Neural crest cell (in vitro differentiated cells): ENCODE results near the gene ACVR2A. TPM values are rescaled to one million over a fixed set of nuclear protein-coding genes. Genes with fewer than 3 reads are reported as not detected.

Source experiments
- DNase-seq: peaks from one replicate; pipeline ENCODE4 v3.0.0; 2021; ENCODE audit warnings: low read depth, mixed read lengths, low spot score
- H3K27ac Mint-ChIP-seq: one replicate; pipeline ENCODE4 v1.8.0; 2021; ENCODE audit warnings: mild to moderate bottlenecking, mixed read lengths; ENCODE audit not compliant: unreplicated experiment
- H3K27me3 Mint-ChIP-seq: 2 replicates; pipeline ENCODE4 v1.8.0; 2021; ENCODE audit warnings: low read depth, mild to moderate bottlenecking, mixed read lengths
- H3K36me3 Mint-ChIP-seq: 2 replicates; pipeline ENCODE4 v1.8.0; 2021; ENCODE audit warnings: low read depth, mild to moderate bottlenecking, mixed read lengths
- H3K4me1 Mint-ChIP-seq: 2 replicates; pipeline ENCODE4 v1.8.0; 2021; ENCODE audit warnings: mixed read lengths
- H3K4me3 Mint-ChIP-seq: one replicate; pipeline ENCODE4 v1.8.0; 2021; ENCODE audit warnings: mild to moderate bottlenecking, mixed read lengths
- H3K9me3 Mint-ChIP-seq: 2 replicates; pipeline ENCODE4 v1.8.0; 2021; ENCODE audit warnings: mixed read lengths
- total RNA-seq: library from RNA; stranded (reverse); gene quantifications from 2 replicates; pipeline ENCODE4 v1.2.1, GENCODE V29; 2021
- TF ChIP-seq, protein P1 (sequence below): fragments of 200-600 bp; sonication (generic); conservative IDR thresholded peaks from 2 replicates; pipeline ENCODE4 v1.5.0; 2021; ENCODE audit warnings: antibody characterized with exemption, mild to moderate bottlenecking

Gene ACVR2A
- total RNA-seq, 1 donor from 2014 or later = 26.8 TPM

DNA sequence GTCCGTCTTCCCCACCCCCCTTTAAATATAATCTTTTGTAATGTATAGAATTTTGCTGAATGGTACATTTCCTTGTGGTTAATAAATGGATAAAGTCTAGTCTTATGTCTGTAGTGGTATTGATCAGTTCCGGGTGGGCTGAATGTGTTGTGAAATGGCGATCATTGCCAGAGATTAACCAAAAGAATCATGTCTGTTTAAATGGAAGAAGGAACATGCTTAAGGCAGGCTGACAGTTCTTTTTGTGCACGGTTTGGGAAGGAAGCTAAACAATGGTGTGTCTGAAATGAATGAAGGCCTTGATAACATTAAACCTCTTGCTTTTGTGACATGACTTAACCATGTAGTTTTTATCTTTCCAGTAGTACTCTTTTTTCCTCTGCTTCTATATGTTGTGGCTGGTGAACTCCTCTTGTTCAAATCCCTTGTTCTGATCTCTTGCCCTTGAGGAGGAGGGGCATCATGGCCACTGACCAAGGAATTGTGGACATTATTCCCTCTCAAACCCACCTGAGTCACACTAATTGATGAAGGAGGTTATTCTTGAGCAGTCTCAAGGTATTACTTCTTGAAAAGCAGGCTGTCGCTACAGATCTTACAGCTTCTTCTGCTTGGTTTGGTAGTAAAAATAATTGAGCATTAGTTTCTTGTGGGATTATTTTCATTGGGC lies 1.7 kb downstream of the ACVR2A start:
- DNase-seq = no peak
- TF ChIP-seq, protein P1, sequence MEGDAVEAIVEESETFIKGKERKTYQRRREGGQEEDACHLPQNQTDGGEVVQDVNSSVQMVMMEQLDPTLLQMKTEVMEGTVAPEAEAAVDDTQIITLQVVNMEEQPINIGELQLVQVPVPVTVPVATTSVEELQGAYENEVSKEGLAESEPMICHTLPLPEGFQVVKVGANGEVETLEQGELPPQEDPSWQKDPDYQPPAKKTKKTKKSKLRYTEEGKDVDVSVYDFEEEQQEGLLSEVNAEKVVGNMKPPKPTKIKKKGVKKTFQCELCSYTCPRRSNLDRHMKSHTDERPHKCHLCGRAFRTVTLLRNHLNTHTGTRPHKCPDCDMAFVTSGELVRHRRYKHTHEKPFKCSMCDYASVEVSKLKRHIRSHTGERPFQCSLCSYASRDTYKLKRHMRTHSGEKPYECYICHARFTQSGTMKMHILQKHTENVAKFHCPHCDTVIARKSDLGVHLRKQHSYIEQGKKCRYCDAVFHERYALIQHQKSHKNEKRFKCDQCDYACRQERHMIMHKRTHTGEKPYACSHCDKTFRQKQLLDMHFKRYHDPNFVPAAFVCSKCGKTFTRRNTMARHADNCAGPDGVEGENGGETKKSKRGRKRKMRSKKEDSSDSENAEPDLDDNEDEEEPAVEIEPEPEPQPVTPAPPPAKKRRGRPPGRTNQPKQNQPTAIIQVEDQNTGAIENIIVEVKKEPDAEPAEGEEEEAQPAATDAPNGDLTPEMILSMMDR = no peak
- Mint-ChIP-seq H3K27ac (no peak overlapping the region), H3K27me3 (no peaks in the 10 kb centered on the region), H3K9me3 (no peaks in the 10 kb centered on the region), H3K4me3 (peak overlapping the region; percentile 89), H3K36me3 (no peaks in the 10 kb centered on the region), H3K4me1 (peaks cover 43% of the 10 kb centered on the region)

DNA sequence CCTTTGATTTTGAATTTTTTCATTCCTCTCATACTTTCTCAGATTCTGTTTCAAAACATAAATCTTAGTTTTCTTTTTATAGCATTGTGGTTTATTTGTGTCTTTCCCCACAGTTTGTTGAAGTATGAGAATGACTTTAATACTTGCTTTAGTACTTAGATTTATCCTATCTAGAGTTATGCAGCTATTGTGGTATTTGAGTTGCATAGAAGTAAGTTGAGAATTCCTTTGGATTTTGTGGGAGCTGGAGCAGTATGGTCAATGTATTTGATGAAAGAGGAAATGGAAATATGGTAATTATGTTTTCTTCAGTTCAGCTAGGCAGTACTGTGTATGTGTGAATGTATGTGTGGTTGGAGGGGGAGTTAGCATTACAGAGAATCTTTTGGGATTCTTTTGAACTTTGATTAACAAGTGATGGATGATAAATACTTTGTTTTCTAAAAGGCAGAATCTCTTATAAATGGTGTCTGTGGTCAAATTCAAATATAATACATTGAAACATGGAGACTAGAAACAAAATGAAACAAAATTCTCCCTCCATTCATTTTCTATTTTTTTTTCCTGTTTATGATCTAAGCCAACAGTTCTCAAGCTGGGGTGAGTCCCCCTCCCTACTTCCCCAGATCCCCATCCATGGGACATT lies 3.0 kb downstream of the ACVR2A start:
- no peaks in the 10 kb centered on the region for H3K9me3 Mint-ChIP-seq
- peak overlapping the region; percentile 60 for H3K4me3 Mint-ChIP-seq
- no peak overlapping the region for H3K27ac Mint-ChIP-seq
- no peak for DNase-seq
- TF ChIP-seq, protein P1 = no peak
- no peaks in the 10 kb centered on the region for H3K27me3 Mint-ChIP-seq
- peaks cover 2% of the 10 kb centered on the region for H3K36me3 Mint-ChIP-seq
- H3K4me1 Mint-ChIP-seq = peaks cover 38% of the 10 kb centered on the region

DNA sequence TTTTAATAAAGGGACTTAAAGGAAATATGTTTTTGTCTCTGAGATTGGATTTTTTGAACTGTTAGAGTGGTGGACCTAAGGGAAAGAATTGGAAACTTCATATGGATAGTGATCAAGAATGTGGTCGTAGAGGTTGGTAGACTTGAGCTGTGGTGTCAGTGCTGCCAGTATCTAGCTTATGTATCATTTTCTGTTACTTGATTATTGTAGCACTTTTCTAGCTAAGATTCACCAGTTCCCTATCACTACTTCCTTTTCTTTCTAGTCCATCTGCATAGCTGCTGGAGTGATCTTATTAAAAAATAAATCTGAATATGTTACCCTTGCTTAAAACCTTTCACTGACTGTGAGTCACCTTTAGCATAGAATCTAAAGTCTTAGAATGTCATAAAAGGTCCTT lies 6.0 kb downstream of the ACVR2A start:
- DNase-seq = no peak
- H3K9me3 Mint-ChIP-seq = no peaks in the 10 kb centered on the region
- H3K27ac Mint-ChIP-seq = no peak overlapping the region
- peaks cover 2% of the 10 kb centered on the region for H3K36me3 Mint-ChIP-seq
- H3K4me1 Mint-ChIP-seq = peaks cover 34% of the 10 kb centered on the region
- H3K4me3 Mint-ChIP-seq = no peak overlapping the region
- TF ChIP-seq, protein P1 = no peak
- H3K27me3 Mint-ChIP-seq = no peaks in the 10 kb centered on the region

DNA sequence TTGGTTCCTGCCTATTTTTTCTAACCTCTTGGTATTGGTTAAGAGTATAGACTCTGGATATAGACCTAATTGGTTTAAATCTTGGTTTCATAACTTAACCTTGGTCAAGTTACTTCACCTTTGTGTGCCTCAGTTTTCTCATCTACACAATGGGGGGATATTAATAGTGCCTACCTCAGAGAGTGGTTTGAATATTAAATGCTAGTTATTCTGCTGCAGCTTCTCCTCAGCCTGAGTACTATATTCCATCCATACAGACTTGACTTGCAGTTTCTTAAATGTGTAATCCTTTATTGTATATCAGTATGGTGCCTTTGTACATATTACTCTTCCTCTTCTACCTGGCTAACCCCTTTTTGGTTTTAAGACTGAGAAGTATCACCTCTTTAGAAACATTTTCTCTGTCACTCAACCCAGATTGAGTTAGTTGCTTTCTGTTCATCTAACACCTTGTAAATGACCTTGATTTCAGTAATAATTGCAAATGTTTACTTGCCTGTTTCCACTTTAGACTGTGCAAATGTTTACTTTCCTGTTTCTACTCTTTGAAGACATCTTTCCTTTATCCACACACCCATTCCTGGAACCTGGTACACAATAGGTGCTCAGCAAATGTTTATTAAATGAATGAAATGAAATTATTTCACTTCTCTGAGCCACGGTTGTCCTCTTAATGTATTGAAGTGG lies 6.6 kb downstream of the ACVR2A start:
- peaks cover 2% of the 10 kb centered on the region for H3K36me3 Mint-ChIP-seq
- H3K4me1 Mint-ChIP-seq = peaks cover 31% of the 10 kb centered on the region
- TF ChIP-seq, protein P1 = no peak

DNA sequence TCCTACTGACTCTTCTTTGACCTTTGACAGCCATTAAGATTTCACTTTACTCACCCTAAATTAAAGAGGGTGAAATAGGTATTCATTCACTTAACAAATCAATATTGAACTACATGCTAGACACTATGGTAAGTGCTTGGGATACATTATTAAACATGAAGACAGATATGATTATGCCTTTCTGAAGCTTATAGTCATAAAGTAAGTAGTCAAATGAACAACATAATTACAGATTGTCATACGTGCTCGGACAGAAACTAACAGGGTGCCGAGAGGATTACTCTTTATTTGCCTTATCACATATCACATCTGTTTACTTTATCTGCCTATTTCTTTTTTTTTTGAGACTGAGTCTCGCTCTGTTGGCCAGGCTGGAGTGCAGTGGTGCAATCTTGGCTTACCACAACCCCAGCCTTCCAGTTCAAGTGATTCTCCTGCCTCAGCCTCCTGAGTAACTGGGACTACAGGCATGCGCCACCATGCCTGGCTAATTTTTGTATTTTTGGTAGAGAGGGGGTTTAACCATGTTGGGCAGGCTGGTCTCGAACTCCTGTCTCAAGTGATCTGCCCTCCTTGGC lies 9.8 kb downstream of the ACVR2A start:
- TF ChIP-seq, protein P1 = no peak

More for the DNA sequence above, 6.6 kb downstream of the ACVR2A start:
- H3K4me3 Mint-ChIP-seq = no peak overlapping the region
- H3K9me3 Mint-ChIP-seq = no peaks in the 10 kb centered on the region
- DNase-seq = no peak
- H3K27me3 Mint-ChIP-seq = no peaks in the 10 kb centered on the region
- no peak overlapping the region for H3K27ac Mint-ChIP-seq

More for the DNA sequence above, 9.8 kb downstream of the ACVR2A start:
- H3K36me3 Mint-ChIP-seq = peaks cover 2% of the 10 kb centered on the region
- H3K27me3 Mint-ChIP-seq = no peaks in the 10 kb centered on the region
- H3K4me3 Mint-ChIP-seq = no peak overlapping the region
- H3K4me1 Mint-ChIP-seq = peaks cover 40% of the 10 kb centered on the region
- DNase-seq = no peak
- no peaks in the 10 kb centered on the region for H3K9me3 Mint-ChIP-seq
- H3K27ac Mint-ChIP-seq = no peak overlapping the region
